Stimulated activated CD4-positive, alpha-beta T cell treated with anti-CD3 and anti-CD28 coated beads, Interleukin-1b, Interleukin-23, amount 100 ng/mL, for 24 hours (primary cell): Measurements from ENCODE around the gene HSP90AB1.

ENCODE experiments used
- DNase-seq, 4 experiments: peaks; one replicate each; pipeline ENCODE4 v3.0.0-alpha.2; 2020; ENCODE audit warnings: low read depth in 4 of 4, low spot score in 1 of 4

Gene HSP90AB1

GRCh38 chr6:44265722-44266233, 18.9 kb downstream of the HSP90AB1 start:
- DNase-seq, result no peak

- DNase-seq, result no peak
Measured at GRCh38 chr6:44266347-44266746, 19.4 kb downstream of the HSP90AB1 start.

- no peak for DNase-seq
Measured at GRCh38 chr6:44267252-44267651, 20.4 kb downstream of the HSP90AB1 start.

GRCh38 chr6:44268095-44268628, 21.3 kb downstream of the HSP90AB1 start:
- DNase-seq, result no peak

- DNase-seq, result no peak
Measured at GRCh38 chr6:44269178-44269920, 22.4 kb downstream of the HSP90AB1 start.

GRCh38 chr6:44269921-44270525, 23.1 kb downstream of the HSP90AB1 start, which contains the start of gene TMEM151B:
Gene TMEM151B (plus strand): TSS chr6:44270450. CDS start chr6:44270743, 293 bp downstream.
- no peak for DNase-seq

GRCh38 chr6:44270526-44271405, 23.9 kb downstream of the HSP90AB1 start:
- no peak for DNase-seq

GRCh38 chr6:44271406-44271723, 24.5 kb downstream of the HSP90AB1 start:
- DNase-seq, result no peak

- DNase-seq, result no peak
Measured at GRCh38 chr6:44271914-44272313, 25.0 kb downstream of the HSP90AB1 start.

GRCh38 chr6:44272529-44272928, 25.6 kb downstream of the HSP90AB1 start:
- no peak for DNase-seq

GRCh38 chr6:44272999-44273566, 26.2 kb downstream of the HSP90AB1 start:
- no peak for DNase-seq

GRCh38 chr6:44273617-44274016, 26.7 kb downstream of the HSP90AB1 start:
- no peak for DNase-seq

GRCh38 chr6:44275271-44275748, 28.4 kb downstream of the HSP90AB1 start:
- DNase-seq, result no peak

- DNase-seq, result no peak
Measured at GRCh38 chr6:44275749-44276648, 29.1 kb downstream of the HSP90AB1 start.

- no peak for DNase-seq
Measured at GRCh38 chr6:44276667-44277640, 30.1 kb downstream of the HSP90AB1 start.

GRCh38 chr6:44277763-44278162, 30.9 kb downstream of the HSP90AB1 start:
- DNase-seq, result no peak

- no peak for DNase-seq
Measured at GRCh38 chr6:44278315-44278714, 31.4 kb downstream of the HSP90AB1 start.

- no peak for DNase-seq
Measured at GRCh38 chr6:44278774-44279697, 32.1 kb downstream of the HSP90AB1 start.
